Lower lobe of right lung (tissue), 2 donors: ENCODE results near the gene SRD5A1. TPM values are rescaled to one million over a fixed set of nuclear protein-coding genes. Genes with fewer than 3 reads are reported as not detected.
"Not testable (repeated sequence)": the region's sequence is repeated elsewhere in the genome, so short reads cannot be mapped to it uniquely, and the experiment has no call there.

ENCODE experiments used
- ATAC-seq, 2 donors: fragments of 200-7000 bp; cut with Tn5 transposase; one replicate each; pipeline ENCODE4 v1.9.1; 2020 to 2022; ENCODE audit warnings: mild to moderate bottlenecking in 2 of 2, moderate library complexity in 2 of 2
- DNase-seq: peaks from one replicate; pipeline ENCODE4 v3.0.0-alpha.2; 2020
- H3K27ac ChIP-seq: fragments of 200-600 bp; one replicate; pipeline ENCODE4 v1.8.0; 2022
- H3K27me3 ChIP-seq: fragments of 200-600 bp; one replicate; pipeline ENCODE4 v1.8.0; 2022; ENCODE audit warnings: low read depth
- H3K36me3 ChIP-seq: fragments of 200-600 bp; one replicate; pipeline ENCODE4 v1.8.0; 2022; ENCODE audit warnings: mild to moderate bottlenecking
- H3K4me1 ChIP-seq: fragments of 200-600 bp; one replicate; pipeline ENCODE4 v1.8.0; 2022
- H3K4me3 ChIP-seq: fragments of 200-600 bp; one replicate; pipeline ENCODE4 v1.8.0; 2022; ENCODE audit warnings: mild to moderate bottlenecking
- H3K9me3 ChIP-seq: fragments of 200-600 bp; one replicate; pipeline ENCODE4 v1.8.0; 2022
- intact Hi-C: fragments of 100-400 bp; cut with DNase I; formaldehyde crosslinking; loops from one replicate; pipeline ENCODE4 v1.11.0; 2022
- total RNA-seq: library from RNA; stranded (reverse); fragmentation: NEBNext Ultra II Directional; extraction: Animal tissue kit (Norgen Biotek cat#: 25700); gene quantifications from one replicate; pipeline ENCODE4 v1.2.1, GENCODE V29; 2021
- TF ChIP-seq, protein P1 (sequence below): fragments of 200-600 bp; IDR thresholded peaks from one replicate; pipeline ENCODE4 v1.8.0; 2022; ENCODE audit warnings: antibody characterized with exemption, mild to moderate bottlenecking
- donor health status: DM: no; HTN: yes; CAD: no; lungs with severe emphysema.

Gene SRD5A1
- total RNA-seq, 1 donor from 2014 or later: 8.3 TPM

DNA sequence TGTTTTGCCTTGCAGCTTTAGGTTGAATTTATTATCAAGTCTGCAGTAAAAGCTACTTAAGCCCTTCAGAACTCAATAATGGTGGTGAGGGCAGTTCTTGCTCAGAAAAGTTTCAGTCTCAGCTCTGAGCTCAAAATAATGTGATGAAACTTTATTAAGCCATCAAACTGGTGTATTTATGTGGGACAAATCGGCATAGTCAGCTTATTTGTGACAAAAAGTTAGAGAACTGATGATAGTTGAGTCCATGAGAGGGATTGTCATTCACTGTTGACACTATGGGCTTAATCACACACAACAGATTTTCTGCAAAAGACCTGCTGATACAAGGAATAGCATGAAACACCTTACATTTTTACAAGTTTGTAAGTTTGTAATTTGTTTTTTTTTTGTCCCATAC lies 9.4 kb downstream of the SRD5A1 start:
- TF ChIP-seq, protein P1, sequence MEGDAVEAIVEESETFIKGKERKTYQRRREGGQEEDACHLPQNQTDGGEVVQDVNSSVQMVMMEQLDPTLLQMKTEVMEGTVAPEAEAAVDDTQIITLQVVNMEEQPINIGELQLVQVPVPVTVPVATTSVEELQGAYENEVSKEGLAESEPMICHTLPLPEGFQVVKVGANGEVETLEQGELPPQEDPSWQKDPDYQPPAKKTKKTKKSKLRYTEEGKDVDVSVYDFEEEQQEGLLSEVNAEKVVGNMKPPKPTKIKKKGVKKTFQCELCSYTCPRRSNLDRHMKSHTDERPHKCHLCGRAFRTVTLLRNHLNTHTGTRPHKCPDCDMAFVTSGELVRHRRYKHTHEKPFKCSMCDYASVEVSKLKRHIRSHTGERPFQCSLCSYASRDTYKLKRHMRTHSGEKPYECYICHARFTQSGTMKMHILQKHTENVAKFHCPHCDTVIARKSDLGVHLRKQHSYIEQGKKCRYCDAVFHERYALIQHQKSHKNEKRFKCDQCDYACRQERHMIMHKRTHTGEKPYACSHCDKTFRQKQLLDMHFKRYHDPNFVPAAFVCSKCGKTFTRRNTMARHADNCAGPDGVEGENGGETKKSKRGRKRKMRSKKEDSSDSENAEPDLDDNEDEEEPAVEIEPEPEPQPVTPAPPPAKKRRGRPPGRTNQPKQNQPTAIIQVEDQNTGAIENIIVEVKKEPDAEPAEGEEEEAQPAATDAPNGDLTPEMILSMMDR: no peak
- no peaks in the 10 kb centered on the region for H3K27me3 ChIP-seq
- H3K9me3 ChIP-seq: no peaks in the 10 kb centered on the region
- H3K36me3 ChIP-seq: no peaks in the 10 kb centered on the region
- H3K4me3 ChIP-seq: no peak overlapping the region
- H3K4me1 ChIP-seq: no peaks in the 10 kb centered on the region
- no peak for DNase-seq
- intact Hi-C loops: no loop called here
- H3K27ac ChIP-seq: no peak overlapping the region
- no peak for ATAC-seq

DNA sequence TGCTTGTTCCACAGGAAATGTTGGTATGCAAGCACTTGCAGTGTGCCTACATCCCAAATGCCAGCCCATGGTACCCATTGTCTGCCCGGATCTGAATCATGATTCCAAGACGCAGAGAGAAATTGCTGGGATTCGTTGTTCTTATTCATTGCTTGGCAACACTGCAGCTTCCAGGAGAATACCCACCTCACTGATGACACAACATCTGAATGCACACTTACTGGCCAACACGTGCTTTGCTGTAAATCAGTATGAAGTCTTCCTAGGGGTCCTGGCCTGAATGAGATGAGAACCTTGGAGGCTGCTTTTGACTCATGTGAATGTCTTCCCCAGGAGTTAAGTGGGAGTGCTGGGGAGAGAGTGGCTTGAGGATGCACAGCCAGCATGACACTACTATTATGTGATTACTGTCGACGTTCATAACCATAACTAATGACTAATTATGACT lies 11.6 kb downstream of the SRD5A1 start:
- Histone ChIP-seq H3K4me3 (no peak overlapping the region), H3K36me3 (no peaks in the 10 kb centered on the region), H3K27me3 (no peaks in the 10 kb centered on the region), H3K4me1 (no peaks in the 10 kb centered on the region), H3K27ac (no peak overlapping the region), H3K9me3 (no peaks in the 10 kb centered on the region)
- TF ChIP-seq, protein P1: no peak
- no peak for ATAC-seq
- no peak for DNase-seq
- intact Hi-C loops: no loop called here

DNA sequence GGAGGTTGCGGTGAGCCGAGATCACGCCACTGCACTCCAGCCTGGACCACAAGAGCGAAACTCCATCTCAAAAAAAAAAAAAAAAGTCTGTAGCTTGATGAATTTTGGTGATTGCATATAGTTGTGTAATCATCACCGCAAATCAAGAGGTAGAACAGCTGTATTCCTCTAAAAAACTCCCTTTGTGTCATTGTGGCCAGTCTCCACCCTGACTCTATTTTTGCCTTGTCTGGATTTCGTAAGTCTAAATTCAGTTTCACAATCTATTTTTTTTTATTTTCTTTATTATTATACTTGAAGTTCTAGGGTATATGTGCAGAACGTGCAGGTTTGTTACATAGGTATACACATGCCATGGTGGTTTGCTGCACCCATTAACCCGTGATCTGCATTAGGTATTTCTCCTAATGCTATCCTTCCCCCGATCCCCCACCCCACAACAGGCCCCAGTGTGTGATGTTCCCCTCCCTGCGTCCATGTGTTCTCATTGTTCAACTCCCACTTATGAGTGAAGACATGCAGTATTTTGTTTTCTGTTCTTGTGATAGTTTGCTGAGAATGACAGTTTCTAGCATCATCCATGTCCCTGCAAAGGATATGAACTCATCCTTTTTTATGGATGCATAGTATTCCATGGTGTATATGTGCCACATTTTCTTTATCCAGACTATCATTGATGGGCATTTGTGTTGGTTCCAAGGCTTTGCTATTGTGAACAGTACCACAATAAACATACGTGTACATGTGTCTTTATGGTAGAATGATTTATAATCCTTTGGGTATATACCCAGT lies 12.5 kb downstream of the SRD5A1 start:
- H3K27me3 ChIP-seq, DNase-seq, H3K4me3 ChIP-seq, H3K36me3 ChIP-seq, H3K27ac ChIP-seq, intact Hi-C loops, H3K9me3 ChIP-seq, H3K4me1 ChIP-seq: not testable (repeated sequence)
- peak in 1 of 2 donors; percentile 51 for ATAC-seq

DNA sequence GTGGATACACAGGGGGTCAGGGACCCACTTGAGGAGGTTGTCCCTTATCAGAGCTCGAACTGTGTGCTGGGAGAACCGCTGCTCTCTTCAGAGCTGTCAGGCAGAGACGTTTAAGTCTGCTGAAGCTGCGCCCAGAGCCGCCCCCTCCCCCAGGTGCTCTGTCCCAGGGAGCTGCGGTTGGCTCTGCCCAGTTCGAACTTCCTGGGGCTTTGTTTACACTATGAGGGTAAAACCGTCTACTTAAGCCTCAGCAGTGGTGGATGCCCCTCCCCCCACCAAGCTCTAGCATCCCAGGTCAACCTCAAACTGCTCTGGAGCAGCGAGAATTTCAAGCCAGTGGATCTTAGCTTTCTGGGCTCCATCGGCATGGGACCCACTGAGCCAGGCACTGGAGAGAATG lies 15.9 kb downstream of the SRD5A1 start:
- intact Hi-C loops: no loop called here
- Histone ChIP-seq H3K9me3 (no peaks in the 10 kb centered on the region), H3K36me3 (peaks cover 5% of the 10 kb centered on the region), H3K27ac (no peak overlapping the region), H3K4me1 (no peaks in the 10 kb centered on the region), H3K27me3 (no peaks in the 10 kb centered on the region), H3K4me3 (no peak overlapping the region)
- ATAC-seq (no peak), DNase-seq (no peak)
- TF ChIP-seq, protein P1: no peak

DNA sequence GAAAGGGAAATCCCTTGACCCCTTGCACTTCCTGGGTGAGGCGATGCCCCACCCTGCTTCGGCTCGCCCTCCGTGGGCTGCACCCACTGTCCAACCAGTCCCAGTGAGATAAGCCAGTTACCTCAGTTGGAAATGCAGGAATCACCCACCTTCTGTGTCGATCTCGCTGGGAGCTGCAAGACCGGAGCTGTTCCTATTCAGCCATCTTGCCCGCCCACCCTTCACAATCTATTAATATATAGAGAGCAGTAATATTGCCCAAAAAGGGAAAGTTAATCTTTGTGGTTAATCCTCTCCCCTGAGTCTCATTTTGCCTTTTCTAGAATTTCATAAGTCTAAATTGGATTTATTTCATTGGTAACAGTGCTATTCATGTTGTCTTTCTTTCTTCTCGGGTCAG lies 16.4 kb downstream of the SRD5A1 start:
- H3K4me1 ChIP-seq: no peaks in the 10 kb centered on the region
- H3K9me3 ChIP-seq: no peaks in the 10 kb centered on the region
- no peaks in the 10 kb centered on the region for H3K27me3 ChIP-seq
- no peak overlapping the region for H3K4me3 ChIP-seq
- intact Hi-C loops: no loop called here
- DNase-seq: no peak
- ATAC-seq: no peak
- no peak overlapping the region for H3K27ac ChIP-seq
- TF ChIP-seq, protein P1: no peak
- H3K36me3 ChIP-seq: peaks cover 5% of the 10 kb centered on the region

DNA sequence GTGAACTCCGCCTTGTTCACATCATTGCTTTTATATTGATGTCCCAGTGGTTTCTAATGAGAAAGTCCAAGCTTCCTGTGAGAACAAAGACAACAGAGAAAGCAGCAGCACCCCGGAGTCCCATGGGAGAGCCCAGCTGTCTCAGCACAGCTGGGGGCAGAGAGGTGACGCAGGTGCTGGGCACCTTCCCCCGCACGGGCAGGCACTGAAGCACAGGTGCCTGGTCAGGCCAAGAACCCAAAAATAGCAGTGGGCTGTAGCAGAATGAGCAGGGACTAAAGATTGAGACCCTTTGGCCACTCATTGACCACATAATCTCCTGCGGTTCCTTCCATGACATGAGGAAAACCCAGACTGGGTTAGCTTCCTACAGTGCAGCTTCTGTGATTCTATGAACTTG lies 18.8 kb downstream of the SRD5A1 start:
- H3K36me3 ChIP-seq: peaks cover 5% of the 10 kb centered on the region
- no peaks in the 10 kb centered on the region for H3K27me3 ChIP-seq
- no peak overlapping the region for H3K4me3 ChIP-seq
- TF ChIP-seq, protein P1: no peak
- no peaks in the 10 kb centered on the region for H3K4me1 ChIP-seq
- DNase-seq (no peak), ATAC-seq (no peak)
- intact Hi-C loops: no loop called here
- H3K9me3 ChIP-seq: peaks cover 8% of the 10 kb centered on the region
- H3K27ac ChIP-seq: no peak overlapping the region
